Measurements from ENCODE around the gene MYO18A.
A peak's percentile ranks its signal among the peaks of the same experiment; 100 is the strongest.

Gene MYO18A

GRCh38 chr17:29123111-29123510 is 57.1 kb downstream of the MYO18A start:
- Mint-ChIP-seq H3K4me1 (peaks cover 10 to 19% of the 10 kb centered on the region in 2 donors), H3K9me3 (no peaks in the 10 kb centered on the region), H3K27me3 (no peaks in the 10 kb centered on the region), H3K27ac (no peak overlapping the region), H3K4me3 (no peak overlapping the region), H3K36me3 (peaks cover 29 to 34% of the 10 kb centered on the region in 2 donors)
- no peak for DNase-seq
- no peak for ATAC-seq (replicated peaks)

DNA sequence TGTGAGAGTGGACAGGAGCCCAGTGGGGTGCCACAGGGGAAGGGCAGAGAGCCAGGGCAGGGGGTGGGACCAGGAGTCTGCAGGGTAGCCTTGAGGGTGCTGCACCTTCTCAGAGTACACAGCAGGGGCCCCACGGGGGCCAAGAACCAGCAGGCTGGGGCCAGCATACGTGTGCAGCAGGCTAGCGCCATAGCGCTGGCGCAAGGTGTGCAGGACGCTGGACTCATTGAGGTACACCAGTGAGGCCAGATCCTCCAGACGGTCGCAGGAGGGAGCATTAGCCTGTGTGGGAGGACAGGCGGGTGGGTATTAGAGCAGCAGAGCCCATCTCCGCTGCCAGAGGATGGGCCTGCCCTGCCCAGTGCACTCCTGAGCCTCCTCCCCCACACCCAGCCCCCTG is 58.8 kb downstream of the MYO18A start:
- H3K4me1 Mint-ChIP-seq = peaks cover 14% of the 10 kb centered on the region in 2 donors
- DNase-seq (no peak), ATAC-seq (replicated peaks) (no peak)
- no peak overlapping the region for H3K4me3 Mint-ChIP-seq
- peaks cover 35 to 38% of the 10 kb centered on the region in 2 donors for H3K36me3 Mint-ChIP-seq
- no peak overlapping the region for H3K27ac Mint-ChIP-seq
- H3K9me3 Mint-ChIP-seq = no peaks in the 10 kb centered on the region
- H3K27me3 Mint-ChIP-seq = no peaks in the 10 kb centered on the region

DNA sequence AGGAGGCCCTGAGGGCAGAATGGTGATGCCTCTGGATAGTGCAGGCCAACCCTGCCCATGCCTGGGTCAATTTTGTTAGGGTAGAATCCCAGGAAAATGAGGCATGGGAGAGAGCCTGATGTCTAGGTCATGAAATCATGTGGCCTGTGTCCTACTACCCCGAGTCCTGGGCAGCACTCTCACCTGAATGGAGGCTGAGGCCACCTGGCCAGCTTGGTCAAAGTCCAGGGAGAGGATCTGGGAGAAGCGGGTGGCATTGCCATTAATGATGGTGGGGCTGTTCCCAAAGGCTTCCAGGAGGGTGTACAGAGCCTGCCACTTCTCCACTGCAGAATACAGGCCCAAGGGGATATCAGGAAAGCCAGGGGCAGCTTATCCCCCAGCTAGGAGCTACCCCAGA is 59.8 kb downstream of the MYO18A start:
- H3K4me1 Mint-ChIP-seq = peaks cover 16 to 19% of the 10 kb centered on the region in 2 donors
- H3K27me3 Mint-ChIP-seq = no peaks in the 10 kb centered on the region
- H3K4me3 Mint-ChIP-seq = no peak overlapping the region
- no peaks in the 10 kb centered on the region for H3K9me3 Mint-ChIP-seq
- peaks cover 38 to 39% of the 10 kb centered on the region in 2 donors for H3K36me3 Mint-ChIP-seq
- no peak overlapping the region for H3K27ac Mint-ChIP-seq
- DNase-seq = no peak
- no peak for ATAC-seq (replicated peaks)

- Mint-ChIP-seq H3K27me3 (no peaks in the 10 kb centered on the region), H3K27ac (no peak overlapping the region), H3K9me3 (no peaks in the 10 kb centered on the region), H3K4me3 (no peak overlapping the region), H3K4me1 (peaks cover 8 to 12% of the 10 kb centered on the region in 2 donors), H3K36me3 (peaks cover 43 to 49% of the 10 kb centered on the region in 2 donors)
- no peak for ATAC-seq (replicated peaks)
- DNase-seq = no peak
These were observed 60.9 kb downstream of the MYO18A start for GRCh38 chr17:29119265-29119664.

DNA sequence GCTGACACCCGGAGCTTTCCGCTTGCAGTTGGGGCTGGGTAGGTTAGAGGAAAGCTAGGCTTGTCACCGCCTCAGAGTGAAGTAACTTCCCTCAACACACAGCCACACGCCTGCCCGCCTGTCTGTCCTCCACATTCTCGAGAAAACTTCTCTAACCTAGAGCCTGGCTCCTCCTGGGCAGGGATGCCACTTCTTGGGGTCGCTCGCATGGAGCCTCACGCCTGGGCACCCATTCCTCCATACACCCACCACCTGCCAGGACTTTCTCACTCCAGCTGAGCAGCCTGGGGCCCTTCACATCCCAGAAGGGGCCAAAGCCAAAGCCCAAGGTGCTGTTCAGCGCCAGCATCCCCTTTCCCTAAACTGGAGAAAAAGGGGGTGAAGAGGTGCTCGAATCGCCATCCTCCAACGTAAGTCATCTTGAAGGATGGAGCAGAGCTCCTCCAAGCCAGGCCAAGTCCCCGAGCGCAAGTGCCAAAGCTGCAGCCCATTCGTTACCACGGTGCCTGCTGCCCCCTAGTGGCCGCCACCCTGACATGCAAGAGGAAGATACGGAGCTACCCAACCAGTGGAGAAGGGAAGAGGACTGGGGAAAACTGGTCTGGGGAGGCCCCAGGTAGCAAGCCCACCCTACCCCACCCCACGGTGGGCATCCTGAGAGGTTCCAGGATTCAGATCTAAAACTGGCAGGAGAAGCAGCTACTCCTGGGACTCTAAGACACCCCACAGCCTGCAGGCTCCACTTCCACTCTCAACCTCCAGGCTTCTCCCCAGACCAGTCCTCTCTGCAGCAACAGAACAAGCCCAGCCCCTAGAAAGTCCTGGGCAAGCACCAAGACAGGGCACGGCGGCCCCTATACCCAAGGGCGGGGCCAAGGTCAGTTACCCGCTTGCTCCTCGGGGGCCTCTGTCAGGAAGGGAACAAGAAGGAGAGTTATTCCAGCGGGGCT is 63.1 kb downstream of the MYO18A start:
- Mint-ChIP-seq H3K4me1 (peaks cover 17 to 18% of the 10 kb centered on the region in 2 donors), H3K27me3 (no peaks in the 10 kb centered on the region), H3K27ac (peak overlapping the region; percentile 37), H3K4me3 (no peak overlapping the region), H3K9me3 (no peaks in the 10 kb centered on the region), H3K36me3 (peaks cover 45 to 56% of the 10 kb centered on the region in 2 donors)
- DNase-seq = peak; percentile 43
- ATAC-seq (replicated peaks) = peak; percentile 68 to 74

GRCh38 chr17:29115961-29116803 is 64.0 kb downstream of the MYO18A start:
- ATAC-seq (replicated peaks) (peak; percentile 57 to 59), DNase-seq (peak; percentile 32)
- Mint-ChIP-seq H3K9me3 (no peaks in the 10 kb centered on the region), H3K4me3 (no peak overlapping the region), H3K27ac (no peak overlapping the region), H3K27me3 (no peaks in the 10 kb centered on the region), H3K36me3 (peaks cover 45 to 54% of the 10 kb centered on the region in 2 donors), H3K4me1 (peaks cover 16 to 23% of the 10 kb centered on the region in 2 donors)

- Mint-ChIP-seq H3K4me1 (peaks cover 16 to 23% of the 10 kb centered on the region in 2 donors), H3K4me3 (no peak overlapping the region), H3K27ac (no peak overlapping the region), H3K27me3 (no peaks in the 10 kb centered on the region), H3K9me3 (no peaks in the 10 kb centered on the region), H3K36me3 (peaks cover 42 to 59% of the 10 kb centered on the region in 2 donors)
- no peak for DNase-seq
- no peak for ATAC-seq (replicated peaks)
These were observed 64.8 kb downstream of the MYO18A start for GRCh38 chr17:29115435-29115834.

DNA sequence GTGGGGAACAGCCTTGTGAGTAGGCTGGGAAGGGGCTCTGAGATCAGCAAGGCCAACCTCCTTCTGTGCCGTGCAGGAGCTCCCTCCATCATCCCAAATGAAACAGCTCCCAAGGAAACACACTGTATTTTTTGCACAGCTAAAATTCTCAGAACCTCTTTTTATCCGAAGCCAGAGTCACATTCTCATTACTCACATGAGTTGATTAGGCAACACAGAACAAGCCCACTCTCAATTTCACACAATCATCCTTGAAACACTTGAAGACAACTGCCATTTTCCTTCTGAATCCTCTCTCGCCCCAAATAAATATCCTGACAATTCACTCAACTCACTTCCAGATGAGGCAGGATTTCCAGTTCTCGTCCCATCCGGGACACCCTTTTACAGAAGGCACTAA is 66.1 kb downstream of the MYO18A start:
- DNase-seq (no peak), ATAC-seq (replicated peaks) (no peak)
- H3K36me3 Mint-ChIP-seq = peaks cover 40 to 56% of the 10 kb centered on the region in 2 donors
- H3K4me3 Mint-ChIP-seq = no peak overlapping the region
- no peak overlapping the region for H3K27ac Mint-ChIP-seq
- no peaks in the 10 kb centered on the region for H3K27me3 Mint-ChIP-seq
- no peaks in the 10 kb centered on the region for H3K9me3 Mint-ChIP-seq
- peaks cover 16 to 23% of the 10 kb centered on the region in 2 donors for H3K4me1 Mint-ChIP-seq

DNA sequence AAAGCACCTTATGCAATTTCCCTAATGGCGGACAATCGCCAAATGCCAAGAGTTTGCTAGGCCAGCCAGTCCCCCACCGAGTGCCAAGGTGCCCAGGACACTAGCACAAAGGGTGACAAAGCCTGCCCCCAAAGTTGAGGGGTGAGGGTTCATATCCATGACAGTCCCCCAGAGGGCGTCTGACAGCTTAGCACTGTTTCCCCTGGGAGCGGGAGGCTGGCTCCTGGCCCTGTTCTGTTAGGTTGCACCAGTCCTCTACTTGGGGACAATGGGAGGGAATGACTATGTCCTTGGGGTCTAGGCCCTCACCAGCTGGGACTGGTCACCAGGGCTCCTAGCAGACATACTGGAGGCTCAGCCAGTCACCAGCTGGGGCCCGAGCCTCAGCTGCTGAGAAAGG is 66.9 kb downstream of the MYO18A start:
- DNase-seq (no peak), ATAC-seq (replicated peaks) (no peak)
- Mint-ChIP-seq H3K4me3 (no peak overlapping the region), H3K36me3 (peaks cover 38 to 56% of the 10 kb centered on the region in 2 donors), H3K27me3 (no peaks in the 10 kb centered on the region), H3K9me3 (no peaks in the 10 kb centered on the region), H3K27ac (no peak overlapping the region), H3K4me1 (peaks cover 16 to 23% of the 10 kb centered on the region in 2 donors)

GRCh38 chr17:29112771-29113295 is 67.4 kb downstream of the MYO18A start:
- peak overlapping the region in 1 of 2 donors; percentile 5 for H3K4me3 Mint-ChIP-seq

GRCh38 chr17:29111816-29112499 is 68.2 kb downstream of the MYO18A start:
- no peak overlapping the region for H3K4me3 Mint-ChIP-seq
- DNase-seq (peak; percentile 48), ATAC-seq (replicated peaks) (peak; percentile 81)
- H3K27ac Mint-ChIP-seq = no peak overlapping the region
- peaks cover 13 to 23% of the 10 kb centered on the region in 2 donors for H3K4me1 Mint-ChIP-seq
- no peaks in the 10 kb centered on the region for H3K27me3 Mint-ChIP-seq
- peaks cover 43 to 60% of the 10 kb centered on the region in 2 donors for H3K36me3 Mint-ChIP-seq
- no peaks in the 10 kb centered on the region for H3K9me3 Mint-ChIP-seq

More at GRCh38 chr17:29112771-29113295, 67.4 kb downstream of the MYO18A start:
- peaks cover 42 to 60% of the 10 kb centered on the region in 2 donors for H3K36me3 Mint-ChIP-seq
- no peaks in the 10 kb centered on the region for H3K27me3 Mint-ChIP-seq
- no peaks in the 10 kb centered on the region for H3K9me3 Mint-ChIP-seq
- peak overlapping the region; percentile 21 for H3K27ac Mint-ChIP-seq
- no peak for DNase-seq
- peaks cover 16 to 23% of the 10 kb centered on the region in 2 donors for H3K4me1 Mint-ChIP-seq
- no peak for ATAC-seq (replicated peaks)

DNA sequence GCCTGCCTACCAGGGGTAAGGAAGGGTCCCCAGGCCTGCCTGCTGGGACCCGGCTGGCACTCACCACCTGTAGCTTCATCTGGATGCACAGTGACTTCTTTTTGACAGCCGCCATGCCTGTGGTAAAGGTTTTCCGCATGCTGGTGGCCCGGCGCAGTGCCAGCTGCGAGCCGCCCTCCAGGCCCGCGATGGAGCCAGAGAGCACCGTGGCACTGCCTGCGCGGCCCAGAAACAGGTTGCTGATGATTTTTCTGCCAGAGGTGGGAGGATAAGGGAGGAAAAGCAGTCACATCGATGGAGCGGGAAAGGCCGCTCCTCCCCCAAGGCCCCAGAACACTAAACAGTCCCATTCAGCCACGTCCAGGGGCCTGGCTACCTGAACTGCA is 69.8 kb downstream of the MYO18A start:
- no peaks in the 10 kb centered on the region for H3K27me3 Mint-ChIP-seq
- no peak for DNase-seq
- no peak for ATAC-seq (replicated peaks)
- no peak overlapping the region for H3K4me3 Mint-ChIP-seq
- H3K9me3 Mint-ChIP-seq = no peaks in the 10 kb centered on the region
- H3K4me1 Mint-ChIP-seq = peaks cover 9 to 17% of the 10 kb centered on the region in 2 donors
- peaks cover 48 to 62% of the 10 kb centered on the region in 2 donors for H3K36me3 Mint-ChIP-seq
- no peak overlapping the region for H3K27ac Mint-ChIP-seq

GRCh38 chr17:29109477-29110371 is 70.5 kb downstream of the MYO18A start:
- H3K9me3 Mint-ChIP-seq = no peaks in the 10 kb centered on the region
- no peak overlapping the region for H3K27ac Mint-ChIP-seq
- no peaks in the 10 kb centered on the region for H3K27me3 Mint-ChIP-seq
- peaks cover 9 to 17% of the 10 kb centered on the region in 2 donors for H3K4me1 Mint-ChIP-seq
- ATAC-seq (replicated peaks) = no peak
- no peak overlapping the region for H3K4me3 Mint-ChIP-seq
- H3K36me3 Mint-ChIP-seq = peaks cover 49 to 60% of the 10 kb centered on the region in 2 donors
- no peak for DNase-seq

All from stimulated activated naive B cell treated with anti-CD40 and anti-IgM and Interleukin-4, amounts not matched to agents 10 μg/mL and 1 μg/mL and 100 μg/mL, for 72 hours (primary cell).